ENCODE data around the gene TTLL8.

- TF ChIP-seq POLR2A (IDR thresholded peaks at IDR 0.05; ENCODE audit: borderline replicate concordance, extremely low read depth, insufficient read depth, insufficient read length) (no peak), RAD21 (IDR thresholded peaks at IDR 0.05; ENCODE audit: low read depth) (no peak), EZH2 (IDR thresholded peaks at IDR 0.05) (no peak), ZNF274 (IDR thresholded peaks at IDR 0.05; ENCODE audit: low read depth, low read length) (no peak), CTCF (IDR thresholded peaks at IDR 0.05 in 2 of 3, conservative IDR thresholded peaks at IDR 0.05 in 1 of 3; ENCODE audit: borderline replicate concordance in 1 of 3, insufficient read depth in 1 of 3, low read depth in 2 of 3, low read length in 2 of 3) (no peak), SP1 (IDR thresholded peaks at IDR 0.05; ENCODE audit: low read depth) (no peak), REST (IDR thresholded peaks at IDR 0.05; ENCODE audit: low read depth) (no peak), EGR1 (IDR thresholded peaks at IDR 0.05; ENCODE audit: low read depth) (no peak), EZH2phosphoT487 (IDR thresholded peaks at IDR 0.05; ENCODE audit: borderline replicate concordance) (no peak), POLR2AphosphoS5 (IDR thresholded peaks at IDR 0.05; ENCODE audit: low read depth, low read length) (no peak), ATF3 (IDR thresholded peaks at IDR 0.05) (no peak)
Observed at GRCh38 chr22:50074551-50075530, 16.7 kb upstream of the TTLL8 start.

Measured in HCT116 (cell line).